Panc1 (cell line): ENCODE data around the gene KIF12. TPM values are rescaled to one million over a fixed set of nuclear protein-coding genes. Genes with fewer than 3 reads are reported as not detected.

Source experiments
- ATAC-seq: fragments of 200-7000 bp; cut with Tn5 transposase; 2 replicates; pipeline ENCODE4 v1.9.1; 2020; ENCODE audit warnings: mild to moderate bottlenecking, moderate library complexity
- BruUV-seq: library from RNA; stranded (reverse); fragments of 400-500 nt; replicated peaks from 2 replicates; lab custom pipeline; 2021; lab: Mats Ljungman, UMichigan
- CTCF ChIA-PET: fragments of 300-600 bp; sonication (Branson Sonifier 250); formaldehyde crosslinking; loops from one replicate; lab custom pipeline; 2022; ENCODE audit warnings: antibody characterized with exemption; lab: Charles Lee
- POLR2A ChIA-PET: fragments of 300-600 bp; sonication (Branson Sonifier 250); formaldehyde crosslinking; loops from one replicate; lab custom pipeline; 2022; ENCODE audit warnings: antibody characterized with exemption; lab: Charles Lee
- DNase-seq: peaks from one replicate; pipeline ENCODE4 v3.0.0-alpha.2; 2010; ENCODE audit warnings: low read depth, low spot score
- H3K27ac ChIP-seq: 2 replicates; pipeline ENCODE4 v1.5.1; 2011; ENCODE audit warnings: mild to moderate bottlenecking, low read length, inconsistent platforms
- H3K27me3 ChIP-seq: fragments of 200-500 bp; sonication (Bioruptor generic); 2 replicates; pipeline ENCODE4 v1.6.0; 2014; ENCODE audit warnings: low read length, inconsistent platforms; ENCODE audit not compliant: control insufficient read depth, insufficient read depth
- H3K36me3 ChIP-seq: fragments of 200-500 bp; sonication (Bioruptor generic); 2 replicates; pipeline ENCODE4 v1.5.1; 2014; ENCODE audit warnings: inconsistent platforms, mild to moderate bottlenecking, low read length, moderate library complexity; ENCODE audit not compliant: control insufficient read depth, insufficient read depth
- H3K4me1 ChIP-seq: 2 replicates; pipeline ENCODE4 v1.5.1; 2011; ENCODE audit warnings: inconsistent platforms, mild to moderate bottlenecking, low read length, moderate library complexity; ENCODE audit not compliant: control insufficient read depth, insufficient read depth
- H3K4me3 ChIP-seq, 2 experiments: 2 replicates each; pipeline ENCODE4 v1.5.1; 2011 to 2012; ENCODE audit warnings: low read depth in 2 of 2, low read length in 2 of 2, mild to moderate bottlenecking in 2 of 2, inconsistent platforms in 1 of 2, moderate library complexity in 1 of 2
- H3K9me3 ChIP-seq: fragments of 200-500 bp; sonication (Bioruptor generic); 2 replicates; pipeline ENCODE4 v1.5.1; 2014; ENCODE audit warnings: low read depth, mild to moderate bottlenecking, inconsistent platforms, low read length, moderate library complexity; ENCODE audit not compliant: control insufficient read depth, insufficient read depth
- POLR2AphosphoS5 ChIP-seq: IDR thresholded peaks from 2 replicates; pipeline ENCODE4 v1.6.1; 2012; ENCODE audit warnings: mild to moderate bottlenecking, low read depth, low read length, moderate library complexity
- REST ChIP-seq, 2 experiments: IDR thresholded peaks; 2 replicates each; pipeline ENCODE4 v1.6.1; 2011 to 2012; ENCODE audit warnings: low read depth in 2 of 2, control low read depth in 1 of 2, low read length in 1 of 2, mild to moderate bottlenecking in 1 of 2, moderate library complexity in 1 of 2; ENCODE audit not compliant: insufficient read depth in 1 of 2
- SIN3A ChIP-seq: IDR thresholded peaks from 2 replicates; pipeline ENCODE4 v1.6.1; 2012; ENCODE audit warnings: low read depth, mild to moderate bottlenecking, low read length, moderate library complexity, borderline replicate concordance; ENCODE audit not compliant: insufficient read depth
- TCF7L2 ChIP-seq: IDR thresholded peaks from 2 replicates; pipeline ENCODE4 v1.6.1; 2011; ENCODE audit warnings: mild to moderate bottlenecking, low read depth, low read length, inconsistent platforms
- in situ Hi-C: cut with HindIII; loops from 2 replicates; pipeline ENCODE4 v1.10.0; 2016; ENCODE audit warnings: low sequenced_read_pairs, low pct_unique_long_range_greater_than_20kb
- intact Hi-C: fragments of 100-400 bp; cut with micrococcal nuclease; formaldehyde crosslinking; loops from one replicate; pipeline ENCODE4 v1.10.0; 2022; ENCODE audit not compliant: unreplicated experiment
- total RNA-seq: library from RNA; stranded (reverse); gene quantifications from one replicate; pipeline ENCODE4 v1.2.1, GENCODE V29; 2021; ENCODE audit not compliant: unreplicated experiment
- TF ChIP-seq, protein P1 (sequence below): fragments of 450-650 bp; IDR thresholded peaks from 2 replicates; pipeline ENCODE4 v1.5.1; 2017; ENCODE audit warnings: mild to moderate bottlenecking

KIF12 gene
- total RNA-seq, 1 experiment from 2014 or later: 0.87 TPM

DNA sequence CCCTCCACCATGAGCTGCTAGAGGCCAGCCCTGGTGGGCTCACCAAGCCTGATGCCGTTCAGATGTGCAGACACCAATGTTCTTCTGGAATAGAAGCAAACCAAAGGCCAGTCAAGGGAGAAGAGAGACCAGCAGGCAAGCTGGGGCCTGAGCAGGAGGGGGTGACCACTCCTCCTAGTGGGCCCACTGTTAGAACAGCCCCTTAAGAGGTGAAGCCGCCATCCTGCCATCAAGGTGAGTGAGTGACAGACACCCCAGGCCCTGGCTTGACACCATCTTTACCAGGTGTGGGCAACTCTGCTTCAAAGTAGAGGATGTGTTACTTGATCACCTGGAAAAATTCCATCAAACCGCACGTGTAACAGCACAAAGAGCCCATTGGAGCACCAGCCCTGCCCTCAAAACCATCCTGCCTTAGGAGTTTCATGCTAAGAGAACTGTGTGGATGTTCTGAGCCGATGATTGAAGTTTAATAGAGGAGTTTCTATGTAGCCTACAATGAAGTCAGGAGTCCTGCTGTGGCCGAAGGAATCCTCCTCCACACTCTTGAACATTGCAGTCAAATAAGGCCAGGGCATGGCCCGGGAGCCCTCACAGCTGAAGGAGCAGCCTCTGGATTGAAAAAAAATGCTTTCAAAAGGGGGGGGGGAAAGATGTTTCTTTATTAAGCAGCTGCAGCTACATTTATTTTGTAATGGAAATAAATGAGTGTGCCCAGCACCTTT lies 41.8 kb downstream of the KIF12 start:
- intact Hi-C loops: no loop called here
- H3K27ac ChIP-seq: no peak overlapping the region
- no TSS peak for BruUV-seq
- in situ Hi-C loops: no loop called here
- CTCF ChIA-PET: interaction anchor here (0.5 kb wide), 1 partner anchor 71 kb away, joined by 3 read pairs; no protein-coding TSS in a partner anchor
- DNase-seq: no peak
- no peaks in the 10 kb centered on the region for H3K4me1 ChIP-seq
- H3K36me3 ChIP-seq: no peaks in the 10 kb centered on the region
- TF ChIP-seq, protein P1, sequence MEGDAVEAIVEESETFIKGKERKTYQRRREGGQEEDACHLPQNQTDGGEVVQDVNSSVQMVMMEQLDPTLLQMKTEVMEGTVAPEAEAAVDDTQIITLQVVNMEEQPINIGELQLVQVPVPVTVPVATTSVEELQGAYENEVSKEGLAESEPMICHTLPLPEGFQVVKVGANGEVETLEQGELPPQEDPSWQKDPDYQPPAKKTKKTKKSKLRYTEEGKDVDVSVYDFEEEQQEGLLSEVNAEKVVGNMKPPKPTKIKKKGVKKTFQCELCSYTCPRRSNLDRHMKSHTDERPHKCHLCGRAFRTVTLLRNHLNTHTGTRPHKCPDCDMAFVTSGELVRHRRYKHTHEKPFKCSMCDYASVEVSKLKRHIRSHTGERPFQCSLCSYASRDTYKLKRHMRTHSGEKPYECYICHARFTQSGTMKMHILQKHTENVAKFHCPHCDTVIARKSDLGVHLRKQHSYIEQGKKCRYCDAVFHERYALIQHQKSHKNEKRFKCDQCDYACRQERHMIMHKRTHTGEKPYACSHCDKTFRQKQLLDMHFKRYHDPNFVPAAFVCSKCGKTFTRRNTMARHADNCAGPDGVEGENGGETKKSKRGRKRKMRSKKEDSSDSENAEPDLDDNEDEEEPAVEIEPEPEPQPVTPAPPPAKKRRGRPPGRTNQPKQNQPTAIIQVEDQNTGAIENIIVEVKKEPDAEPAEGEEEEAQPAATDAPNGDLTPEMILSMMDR: no peak
- no peak for TF ChIP-seq SIN3A
- no peak for TF ChIP-seq TCF7L2
- TF ChIP-seq POLR2AphosphoS5: no peak
- TF ChIP-seq REST (IDR thresholded peaks at IDR 0.05; ENCODE audit: insufficient read depth in 1 of 2, low read depth in 2 of 2, low read length in 1 of 2): no peak
- H3K9me3 ChIP-seq: no peaks in the 10 kb centered on the region
- no peak for ATAC-seq
- POLR2A ChIA-PET: no interaction called here
- no peaks in the 10 kb centered on the region for H3K27me3 ChIP-seq
- no peak overlapping the region for H3K4me3 ChIP-seq

DNA sequence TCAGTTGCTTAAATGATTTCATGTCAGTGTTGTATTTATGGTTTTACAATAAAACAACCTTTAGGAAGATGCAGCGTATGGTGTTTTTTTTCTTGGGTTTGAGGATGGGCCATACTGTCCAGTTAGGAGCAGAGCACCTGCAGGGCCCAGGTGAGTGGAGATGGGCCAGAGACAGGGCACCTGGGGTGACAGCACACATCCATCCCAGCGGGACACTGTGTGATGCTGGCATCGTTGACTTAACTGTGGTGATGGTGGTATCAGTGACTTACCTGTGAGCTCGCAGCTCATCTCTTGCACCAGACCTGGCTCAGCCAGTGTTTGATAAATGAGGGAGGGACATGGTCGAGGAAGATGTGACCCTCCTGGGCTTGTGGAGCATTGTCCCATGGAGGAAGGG lies 42.6 kb downstream of the KIF12 start:
- TF ChIP-seq TCF7L2: no peak
- TF ChIP-seq REST (IDR thresholded peaks at IDR 0.05; ENCODE audit: insufficient read depth in 1 of 2, low read depth in 2 of 2, low read length in 1 of 2): no peak
- no peak for TF ChIP-seq SIN3A
- TF ChIP-seq, protein P1: no peak
- no peak for TF ChIP-seq POLR2AphosphoS5
- in situ Hi-C loops (no loop called here), intact Hi-C loops (no loop called here)
- ATAC-seq: no peak
- no peaks in the 10 kb centered on the region for H3K27me3 ChIP-seq
- no TSS peak for BruUV-seq
- no peak overlapping the region for H3K27ac ChIP-seq
- DNase-seq: no peak
- no peaks in the 10 kb centered on the region for H3K9me3 ChIP-seq
- no peaks in the 10 kb centered on the region for H3K36me3 ChIP-seq
- H3K4me1 ChIP-seq: no peaks in the 10 kb centered on the region
- H3K4me3 ChIP-seq: no peak overlapping the region
- POLR2A ChIA-PET: no interaction called here
- CTCF ChIA-PET: no interaction called here
